NCI-H446 (cell line): ENCODE data around the gene MROH7.
"Not testable (repeated sequence)": the region's sequence is repeated elsewhere in the genome, so short reads cannot be mapped to it uniquely, and the experiment has no call there.

Source experiments
- DNase-seq, 2 experiments: peaks; one replicate each; lab custom pipeline; 2025; lab: John Stamatoyannopoulos, UW

Gene MROH7

GRCh38 chr1:54610048-54610447 lies 31.5 kb upstream of the MROH7 start:
- no peak for DNase-seq

GRCh38 chr1:54610601-54611580 lies 30.7 kb upstream of the MROH7 start:
- DNase-seq = no peak

- DNase-seq = no peak
Measured at GRCh38 chr1:54611621-54612020, 30.0 kb upstream of the MROH7 start.

- DNase-seq = no peak
Measured at GRCh38 chr1:54614024-54614423, 27.6 kb upstream of the MROH7 start.

- DNase-seq = no peak
Measured at GRCh38 chr1:54614563-54614962, 27.0 kb upstream of the MROH7 start.

- no peak for DNase-seq
Measured at GRCh38 chr1:54615531-54616279, 25.9 kb upstream of the MROH7 start.

- DNase-seq = no peak
Measured at GRCh38 chr1:54619749-54620148, 21.8 kb upstream of the MROH7 start.

GRCh38 chr1:54623216-54624007 lies 18.2 kb upstream of the MROH7 start, which contains the start of gene FAM151A:
Gene FAM151A, minus strand, starts transcription at chr1:54623525. Its CDS starts 130 bp downstream, at chr1:54623395.
- DNase-seq = no peak

- no peak for DNase-seq
Measured at GRCh38 chr1:54624466-54625464, 16.8 kb upstream of the MROH7 start.

GRCh38 chr1:54627196-54627595 lies 14.4 kb upstream of the MROH7 start:
- DNase-seq = peak in 1 of 2 experiments; percentile 62

GRCh38 chr1:54635804-54636203 lies 5.8 kb upstream of the MROH7 start:
- not testable (repeated sequence) for DNase-seq

GRCh38 chr1:54636461-54637446 lies 4.8 kb upstream of the MROH7 start:
- not testable (repeated sequence) for DNase-seq

GRCh38 chr1:54640361-54640760 lies 1.2 kb upstream of the MROH7 start:
- no peak for DNase-seq

GRCh38 chr1:54643736-54644135 lies 2.1 kb downstream of the MROH7 start:
- no peak for DNase-seq

GRCh38 chr1:54645806-54646676 lies 4.5 kb downstream of the MROH7 start:
- DNase-seq = peak; percentile 39 to 80

- no peak for DNase-seq
Measured at GRCh38 chr1:54649130-54649898, 7.7 kb downstream of the MROH7 start.

- DNase-seq = no peak
Measured at GRCh38 chr1:54649921-54650320, 8.3 kb downstream of the MROH7 start.

GRCh38 chr1:54650417-54650816 lies 8.8 kb downstream of the MROH7 start:
- no peak for DNase-seq
